GM18951 (cell line): ENCODE data around the gene ZBTB20.

Experiments used
- POLR2A ChIP-seq: IDR thresholded peaks from 4 replicates; pipeline ENCODE4 v1.6.1; 2011; ENCODE audit warnings: mild to moderate bottlenecking; ENCODE audit not compliant: insufficient read length, insufficient read depth; ENCODE audit errors: extremely low read depth
- in situ Hi-C: fragments of 300-500 bp; cut with MboI; formaldehyde crosslinking; loops from one replicate; pipeline ENCODE4 v1.12.0; 2022; ENCODE audit warnings: low sequenced_read_pairs, mixed read lengths, inconsistent platforms; ENCODE audit not compliant: unreplicated experiment

The ZBTB20 gene

GRCh38 chr3:114375608-114376421 is 771.3 kb downstream of the ZBTB20 start:
- TF ChIP-seq POLR2A, result no peak
- in situ Hi-C loops, result no loop called here

- in situ Hi-C loops, result no loop called here
Observed at GRCh38 chr3:114374433-114374990, 772.6 kb downstream of the ZBTB20 start.

GRCh38 chr3:114370537-114371174 is 776.4 kb downstream of the ZBTB20 start:
- TF ChIP-seq POLR2A, result no peak
- in situ Hi-C loops, result no loop called here

More at GRCh38 chr3:114374433-114374990, 772.6 kb downstream of the ZBTB20 start:
- TF ChIP-seq POLR2A, result no peak

- in situ Hi-C loops, result no loop called here
- TF ChIP-seq POLR2A, result no peak
Observed at GRCh38 chr3:114365909-114366308, 781.2 kb downstream of the ZBTB20 start.

- in situ Hi-C loops, result no loop called here
- TF ChIP-seq POLR2A, result no peak
Observed at GRCh38 chr3:114364806-114365654, 782.1 kb downstream of the ZBTB20 start.

GRCh38 chr3:114363554-114364202 is 783.4 kb downstream of the ZBTB20 start:
- no peak for TF ChIP-seq POLR2A
- in situ Hi-C loops, result no loop called here

GRCh38 chr3:114362815-114363214 is 784.3 kb downstream of the ZBTB20 start:
- in situ Hi-C loops, result no loop called here
- TF ChIP-seq POLR2A, result no peak

GRCh38 chr3:114361391-114361790 is 785.7 kb downstream of the ZBTB20 start:
- in situ Hi-C loops, result no loop called here
- TF ChIP-seq POLR2A, result no peak

GRCh38 chr3:114356525-114356924 is 790.6 kb downstream of the ZBTB20 start:
- no peak for TF ChIP-seq POLR2A
- in situ Hi-C loops, result no loop called here

GRCh38 chr3:114356066-114356465 is 791.0 kb downstream of the ZBTB20 start:
- TF ChIP-seq POLR2A, result no peak
- in situ Hi-C loops, result no loop called here

GRCh38 chr3:114355653-114356052 is 791.4 kb downstream of the ZBTB20 start:
- TF ChIP-seq POLR2A, result no peak
- in situ Hi-C loops, result no loop called here

- in situ Hi-C loops, result no loop called here
- no peak for TF ChIP-seq POLR2A
Observed at GRCh38 chr3:114351822-114352145, 795.3 kb downstream of the ZBTB20 start.
